GM18507 (cell line): ENCODE results near the gene CERS6.

Experiments used
- DNase-seq: peaks from one replicate; pipeline ENCODE4 v3.0.0; 2011; ENCODE audit warnings: low read depth; ENCODE audit not compliant: insufficient read length; ENCODE audit errors: extremely low spot score
- FAIRE-seq: peaks from 2 replicates; lab custom pipeline; 2011; peaks lifted over from hg19 to GRCh38; lab: Jason Lieb, UNC

The CERS6 gene

DNA sequence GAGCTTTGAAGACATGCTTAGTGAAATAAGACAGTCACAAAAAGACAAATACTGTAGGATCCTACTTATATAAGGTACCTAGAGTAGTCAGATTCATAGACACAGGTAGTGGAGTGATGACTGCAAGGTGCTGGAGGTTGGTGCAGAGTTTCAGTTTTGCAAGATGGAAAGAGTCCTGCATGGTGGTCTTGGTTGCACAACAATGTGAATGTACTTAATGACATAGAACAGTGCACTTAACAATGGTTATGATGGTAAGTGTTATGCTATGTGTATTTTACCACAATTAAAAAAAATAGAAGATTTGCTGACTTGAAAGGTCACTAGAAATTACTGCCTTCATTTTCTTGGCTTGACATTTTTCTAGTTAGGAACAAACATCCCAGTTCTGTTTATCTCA lies 9.5 kb downstream of the CERS6 start:
- FAIRE-seq = peak; percentile 63
- no peak for DNase-seq

DNA sequence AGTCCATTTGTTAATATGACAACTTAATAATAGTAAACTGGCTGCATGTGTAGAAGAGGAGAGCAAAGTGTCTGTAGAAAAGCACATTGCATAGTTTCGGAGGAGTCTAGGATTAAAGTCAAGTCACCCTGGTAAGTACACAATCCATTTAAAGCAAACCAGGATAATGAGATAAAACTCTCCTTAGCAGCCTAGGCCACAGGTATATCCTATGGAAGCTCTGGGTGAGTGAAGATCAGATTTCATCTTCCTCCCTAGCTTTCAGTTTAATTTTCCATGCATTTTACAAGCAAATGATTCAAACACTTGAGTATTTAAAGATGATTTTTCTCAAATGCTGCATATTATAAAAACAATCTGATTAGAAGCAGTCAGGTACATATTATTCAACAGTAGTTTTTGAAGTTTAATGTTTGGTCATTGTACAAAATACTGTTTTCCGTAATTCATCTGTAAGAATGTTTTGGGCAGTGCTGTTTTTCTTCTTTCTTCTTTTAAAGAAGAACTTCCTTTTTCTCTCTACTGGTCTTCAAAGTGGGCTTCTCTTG lies 10.2 kb downstream of the CERS6 start:
- peak; percentile 24 for FAIRE-seq
- no peak for DNase-seq

DNA sequence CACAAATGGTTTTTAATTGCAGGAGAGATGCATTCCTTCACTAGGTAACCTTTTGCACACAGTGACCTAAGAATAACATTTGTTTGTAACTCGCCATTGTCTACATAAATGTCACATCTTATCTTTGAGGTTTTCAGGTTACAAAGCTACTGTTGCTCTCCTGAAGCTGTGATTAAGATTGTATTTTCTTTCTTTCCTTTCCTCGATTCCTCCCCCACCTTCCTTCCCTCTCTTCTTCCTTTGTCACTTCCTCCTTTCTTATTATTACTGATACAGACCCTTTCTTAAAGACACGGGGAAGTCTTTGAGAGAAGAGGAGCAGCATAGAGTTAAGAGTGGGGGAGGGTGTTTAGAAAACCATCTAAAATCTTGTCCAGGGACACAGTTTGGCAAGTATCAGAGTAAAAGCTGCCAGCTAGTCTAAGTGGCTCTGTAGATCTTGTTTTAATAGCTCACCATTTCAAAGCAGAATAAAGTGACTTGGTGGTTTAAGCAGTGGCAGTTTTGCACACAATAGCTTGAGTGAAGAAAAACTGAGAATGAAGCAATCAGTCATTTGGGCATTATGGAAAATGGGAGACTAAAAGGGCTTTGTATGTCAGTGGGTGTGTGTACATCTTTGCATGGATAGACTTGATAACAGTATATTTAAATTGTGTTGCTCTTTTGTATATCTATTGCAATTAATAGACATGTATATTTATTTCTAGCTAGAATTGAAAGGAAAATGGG lies 10.9 kb downstream of the CERS6 start:
- FAIRE-seq (peak; percentile 69), DNase-seq (no peak)

DNA sequence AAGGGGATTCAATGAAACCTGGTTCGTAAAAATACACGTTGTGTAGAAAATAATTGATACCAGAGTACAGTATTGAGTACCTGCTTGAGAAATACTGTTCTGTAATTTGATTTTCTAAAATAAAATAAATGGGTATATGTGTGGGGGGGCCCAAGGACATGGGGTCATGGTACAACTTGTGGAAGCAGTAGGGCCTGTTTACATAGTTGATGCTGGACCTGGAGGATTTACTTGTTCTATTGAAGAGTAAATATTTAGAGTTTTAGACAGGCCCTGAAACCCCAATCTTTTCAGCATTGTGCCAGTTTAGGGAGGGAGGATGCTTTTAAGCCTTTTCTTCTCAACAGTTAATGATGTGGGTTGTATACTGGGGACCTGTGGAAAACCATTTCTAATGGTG lies 11.7 kb downstream of the CERS6 start:
- FAIRE-seq = no peak
- DNase-seq = no peak

DNA sequence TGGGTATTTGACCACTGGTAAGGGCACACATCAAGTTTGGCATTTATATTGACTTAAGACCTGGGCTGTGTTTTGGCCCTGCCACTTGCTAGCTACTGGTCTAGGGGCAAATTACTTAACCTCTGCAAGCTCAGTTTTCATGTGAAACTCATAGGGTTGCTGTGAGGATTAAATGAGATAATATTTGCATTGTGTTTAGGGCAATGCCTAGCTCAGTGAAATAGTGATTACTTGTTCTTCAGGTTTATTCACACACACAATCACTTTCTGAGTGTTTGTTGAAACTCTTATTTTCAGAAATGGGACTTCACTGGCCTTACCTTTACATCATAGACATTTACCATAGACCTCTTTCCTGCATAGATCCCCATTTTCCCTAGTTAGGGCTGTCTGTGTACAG lies 12.3 kb downstream of the CERS6 start:
- DNase-seq (no peak), FAIRE-seq (peak; percentile 62)

DNA sequence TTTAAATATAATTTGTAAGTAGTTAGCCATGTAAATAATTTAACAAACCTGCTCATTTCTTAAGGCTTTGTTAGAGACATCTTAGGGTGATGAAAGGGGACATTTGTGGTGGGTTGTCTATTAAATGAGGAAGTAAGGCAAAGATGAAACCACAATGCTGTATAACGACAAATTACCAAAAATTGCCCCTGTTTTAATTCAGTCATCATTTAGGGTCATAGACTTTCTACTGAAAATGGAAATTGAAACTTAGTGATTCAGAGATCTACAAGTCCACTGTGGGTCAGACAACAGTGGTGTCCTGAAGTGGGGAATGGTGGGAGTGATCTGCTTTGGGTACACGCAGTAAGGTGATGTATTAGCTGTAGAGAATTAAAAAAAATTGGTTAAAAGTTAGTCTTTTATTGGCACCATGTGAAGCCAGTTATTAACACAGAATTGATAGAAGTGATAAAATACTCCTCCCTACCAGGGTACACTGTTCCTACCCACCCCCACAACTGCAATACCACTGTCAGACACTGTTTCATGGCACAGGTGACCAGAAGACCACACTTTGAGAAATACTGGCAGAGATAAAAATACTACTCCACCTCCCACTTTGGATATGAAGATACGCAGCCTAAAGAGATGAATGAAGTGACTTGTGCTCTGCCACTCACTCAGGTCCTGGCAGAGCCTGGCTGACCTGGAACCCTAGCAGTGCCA lies 13.4 kb downstream of the CERS6 start:
- FAIRE-seq (peak; percentile 91), DNase-seq (no peak)

DNA sequence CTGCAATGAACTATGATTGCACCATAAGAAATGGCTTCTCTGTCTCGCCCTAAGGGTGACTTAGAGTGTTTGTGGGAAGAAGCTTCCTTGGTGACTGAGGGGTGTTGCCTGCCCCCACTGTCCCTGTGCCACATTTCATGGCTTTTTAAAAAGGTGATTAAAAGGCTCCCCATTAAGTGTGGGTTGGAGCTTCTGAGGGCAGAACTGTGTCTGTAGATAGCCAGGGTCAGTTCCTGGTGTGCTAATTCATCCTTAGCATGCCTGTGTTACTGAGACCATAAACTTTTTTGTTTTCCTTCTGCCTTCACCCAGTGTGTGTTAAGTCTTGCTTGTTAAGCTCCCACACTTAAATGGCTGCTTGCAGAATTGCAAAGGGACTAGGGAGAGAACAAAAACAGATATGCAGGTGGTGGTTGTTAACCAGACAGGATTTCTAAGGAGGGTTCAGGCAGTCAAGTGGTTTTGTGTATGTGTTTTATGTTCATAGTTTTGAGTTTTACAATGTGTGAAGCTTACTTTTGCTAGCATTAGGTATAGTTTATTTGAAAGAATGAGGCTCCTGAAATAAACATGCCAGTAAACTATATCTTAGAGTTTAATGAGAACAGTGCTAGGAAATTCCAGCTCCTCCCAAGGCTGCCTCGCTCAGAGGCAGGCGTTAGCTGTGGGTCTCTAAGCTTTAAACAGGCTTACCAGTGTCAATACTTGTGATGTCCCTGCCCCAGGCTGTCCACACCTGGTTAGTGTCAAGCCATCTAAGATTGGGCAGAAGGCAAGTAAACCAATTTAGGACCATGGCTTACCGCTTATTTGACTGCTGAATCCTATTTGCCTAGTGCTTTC lies 14.5 kb downstream of the CERS6 start:
- FAIRE-seq = peak; percentile 80
- DNase-seq = no peak

DNA sequence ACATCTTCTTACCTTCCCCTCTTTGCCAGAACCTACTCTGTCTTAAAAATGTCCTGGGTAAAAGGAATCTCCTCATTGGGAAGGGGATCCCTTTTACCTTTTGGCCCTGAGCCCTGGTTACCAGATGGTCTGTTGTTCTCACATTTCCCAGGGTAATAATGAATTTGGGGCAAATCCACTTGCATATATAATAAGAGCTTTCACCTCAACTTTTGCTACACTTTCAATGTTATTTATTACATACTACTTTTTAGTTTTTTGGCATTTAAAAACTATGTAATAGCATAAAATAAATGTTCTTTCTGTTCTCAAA lies 15.0 kb downstream of the CERS6 start:
- no peak for FAIRE-seq
- no peak for DNase-seq

DNA sequence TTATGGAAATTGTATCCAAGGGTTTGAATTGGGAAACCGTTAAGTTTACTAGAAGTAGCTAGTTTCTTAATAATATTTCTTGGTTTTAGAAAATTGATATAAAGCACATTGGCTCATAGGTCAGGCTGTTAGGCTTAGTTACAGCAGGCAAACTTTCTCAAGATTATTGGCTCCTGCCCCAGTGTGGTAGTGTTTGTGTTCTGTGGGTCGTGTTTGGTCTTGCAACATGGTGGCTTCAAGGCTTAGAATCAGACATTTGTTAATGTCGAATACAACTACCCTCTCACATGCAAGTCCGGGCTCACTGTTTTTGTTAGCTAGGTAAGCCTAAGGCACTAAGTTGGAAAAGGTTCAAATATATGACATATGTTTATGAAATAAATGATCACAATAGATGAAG lies 19.6 kb downstream of the CERS6 start:
- FAIRE-seq (no peak), DNase-seq (no peak)

DNA sequence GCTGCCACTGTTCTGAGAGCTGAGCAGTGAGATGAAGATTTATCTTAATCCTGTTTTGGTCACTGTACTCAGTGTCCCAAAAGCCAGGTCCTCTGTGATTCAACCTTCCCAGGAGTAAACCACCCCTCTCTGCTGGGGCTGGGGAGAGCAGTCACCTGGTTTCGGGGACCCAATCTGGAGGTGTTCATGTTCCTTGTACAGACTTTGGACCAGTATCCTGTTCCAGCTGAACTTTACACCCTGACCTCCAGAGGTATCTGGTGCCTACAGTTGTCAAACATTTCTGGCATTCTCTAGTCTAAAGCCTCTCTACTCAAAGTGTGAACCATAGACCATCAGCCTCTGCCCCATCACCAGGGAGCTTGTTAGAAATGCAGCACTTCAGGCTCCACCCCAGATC lies 22.1 kb downstream of the CERS6 start:
- no peak for FAIRE-seq
- DNase-seq = no peak

DNA sequence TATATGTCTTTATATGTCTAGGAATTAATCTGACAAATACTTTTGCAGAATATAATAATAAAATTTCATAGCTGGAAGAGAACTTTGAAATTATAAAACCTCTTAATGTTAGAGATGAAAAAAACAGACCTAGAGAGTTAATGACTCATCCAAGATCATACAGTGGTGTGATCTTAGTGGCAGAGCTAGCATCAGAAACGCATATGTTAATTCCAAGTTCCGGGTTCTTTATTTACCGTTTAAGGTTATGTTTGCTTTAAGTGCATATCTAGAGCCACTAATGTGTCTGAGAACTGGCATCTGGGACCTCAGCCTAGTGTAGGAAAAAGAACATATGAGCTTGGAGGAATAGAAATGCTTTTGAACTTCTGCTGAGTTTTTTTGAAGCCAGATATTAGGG lies 24.3 kb downstream of the CERS6 start:
- DNase-seq (no peak), FAIRE-seq (no peak)

DNA sequence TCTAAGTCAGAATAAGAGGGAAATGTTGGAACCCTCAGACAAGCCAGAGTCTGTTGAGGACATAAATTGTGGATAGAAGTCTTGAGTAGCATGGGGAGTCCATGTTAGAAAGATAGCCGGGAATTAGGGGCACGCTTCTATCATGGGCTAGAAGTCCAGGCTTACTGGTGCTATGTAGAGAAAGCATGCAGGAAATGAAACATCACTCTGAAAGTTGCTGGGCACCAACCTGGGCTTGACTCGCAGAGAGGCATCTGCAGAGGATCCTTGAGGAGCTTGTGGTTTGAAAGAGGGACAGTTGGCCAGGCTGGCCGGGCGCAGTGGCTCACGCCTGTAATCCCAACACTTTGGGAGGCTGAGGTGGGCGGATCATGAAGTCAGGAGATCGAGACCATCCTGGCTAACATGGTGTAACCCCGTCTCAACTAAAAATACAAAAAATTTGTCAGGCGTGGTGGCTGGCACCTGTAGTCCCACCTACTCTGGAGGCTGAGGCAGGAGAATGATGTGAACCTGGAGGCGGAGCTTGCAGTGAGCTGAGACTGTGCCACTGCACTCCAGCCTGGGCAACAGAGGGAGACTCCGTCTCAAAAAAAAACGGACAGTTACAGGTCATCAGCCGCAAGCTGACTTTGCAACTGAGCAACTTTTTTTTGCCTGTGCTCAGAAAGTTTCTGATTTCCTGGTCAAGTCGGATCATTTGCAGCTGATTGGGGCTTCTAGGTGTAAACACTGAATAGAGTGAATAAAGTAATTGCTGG lies 24.9 kb downstream of the CERS6 start:
- DNase-seq (no peak), FAIRE-seq (peak; percentile 56)

DNA sequence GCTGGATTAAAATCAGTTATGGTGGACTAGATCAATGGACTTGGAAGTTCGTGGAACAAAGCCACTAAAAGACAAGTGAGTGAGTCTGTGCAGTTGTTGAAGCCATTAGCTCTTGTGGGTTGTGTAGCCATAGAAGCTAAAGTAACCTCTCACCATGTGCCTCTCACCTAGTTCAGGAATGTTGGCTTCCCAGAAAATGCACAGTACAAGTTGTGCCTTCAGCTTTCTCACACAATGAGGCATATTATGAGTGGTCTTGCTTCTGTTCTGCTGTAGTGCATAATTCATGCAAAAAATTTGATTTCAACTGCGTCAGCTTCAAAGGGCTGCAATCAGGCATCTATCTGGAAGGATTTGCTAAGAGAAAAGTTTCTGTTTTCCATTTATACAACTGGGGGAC lies 26.2 kb downstream of the CERS6 start:
- FAIRE-seq (peak; percentile 53), DNase-seq (no peak)

DNA sequence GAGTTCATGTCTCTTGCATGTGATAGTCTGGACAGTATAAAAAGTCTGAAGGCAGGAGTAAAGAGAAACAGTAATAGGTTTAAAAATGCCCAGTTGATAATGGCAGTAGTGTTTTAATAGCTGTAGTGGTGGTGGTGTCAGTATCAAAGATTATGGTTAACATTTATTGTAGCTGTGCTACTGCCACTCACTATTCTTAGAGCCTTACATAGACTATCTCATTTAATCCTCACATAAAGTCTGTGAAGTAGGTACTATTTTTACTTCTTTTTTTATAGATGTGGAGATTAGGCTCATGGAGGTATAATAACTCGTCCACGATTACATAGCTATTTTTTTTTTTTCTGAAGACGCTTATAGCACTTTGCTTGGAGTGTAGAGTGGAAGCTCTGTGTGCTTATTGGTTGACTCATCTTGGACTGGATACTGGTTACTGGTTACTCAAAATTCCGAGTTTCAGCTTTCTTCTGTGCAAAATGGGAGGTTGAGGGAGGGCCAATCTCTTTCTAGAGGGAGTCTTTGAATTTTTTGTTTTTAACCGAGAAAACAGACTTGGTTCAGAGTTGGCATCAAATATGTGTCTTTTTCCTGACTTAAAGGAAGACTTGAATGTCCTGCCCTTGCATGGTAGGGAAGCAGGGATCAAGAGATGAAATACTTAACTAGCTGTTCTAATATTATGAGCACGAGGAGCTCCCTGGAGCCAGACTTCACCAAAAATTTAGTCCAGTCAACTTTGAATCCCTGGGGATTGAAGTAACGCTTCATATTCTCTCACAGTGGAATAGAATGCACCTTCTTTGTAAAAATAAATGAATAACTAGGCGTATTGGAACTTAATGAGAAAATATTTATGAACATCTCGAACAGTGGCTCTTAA lies 27.1 kb downstream of the CERS6 start:
- FAIRE-seq (no peak), DNase-seq (no peak)

DNA sequence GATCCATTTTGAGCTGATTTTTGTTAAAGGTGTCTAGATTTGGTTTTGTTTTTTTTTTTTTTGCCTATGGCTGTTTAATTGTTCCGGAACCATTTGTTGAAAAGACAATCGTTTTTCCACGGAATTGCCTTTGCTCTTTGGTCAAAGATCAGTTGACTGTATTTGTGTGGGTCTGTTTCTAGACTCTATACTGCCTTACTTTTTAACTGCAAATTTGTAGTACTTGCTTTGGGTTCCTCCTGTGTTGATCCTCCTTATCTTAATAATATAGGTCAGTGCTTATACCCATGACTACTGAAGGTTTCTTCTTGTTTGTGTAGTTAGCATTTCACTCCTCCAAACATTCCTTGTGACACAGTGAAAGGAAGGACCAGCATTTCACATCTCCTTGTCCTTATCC lies 30.4 kb downstream of the CERS6 start:
- peak; percentile 21 for FAIRE-seq
- no peak for DNase-seq

DNA sequence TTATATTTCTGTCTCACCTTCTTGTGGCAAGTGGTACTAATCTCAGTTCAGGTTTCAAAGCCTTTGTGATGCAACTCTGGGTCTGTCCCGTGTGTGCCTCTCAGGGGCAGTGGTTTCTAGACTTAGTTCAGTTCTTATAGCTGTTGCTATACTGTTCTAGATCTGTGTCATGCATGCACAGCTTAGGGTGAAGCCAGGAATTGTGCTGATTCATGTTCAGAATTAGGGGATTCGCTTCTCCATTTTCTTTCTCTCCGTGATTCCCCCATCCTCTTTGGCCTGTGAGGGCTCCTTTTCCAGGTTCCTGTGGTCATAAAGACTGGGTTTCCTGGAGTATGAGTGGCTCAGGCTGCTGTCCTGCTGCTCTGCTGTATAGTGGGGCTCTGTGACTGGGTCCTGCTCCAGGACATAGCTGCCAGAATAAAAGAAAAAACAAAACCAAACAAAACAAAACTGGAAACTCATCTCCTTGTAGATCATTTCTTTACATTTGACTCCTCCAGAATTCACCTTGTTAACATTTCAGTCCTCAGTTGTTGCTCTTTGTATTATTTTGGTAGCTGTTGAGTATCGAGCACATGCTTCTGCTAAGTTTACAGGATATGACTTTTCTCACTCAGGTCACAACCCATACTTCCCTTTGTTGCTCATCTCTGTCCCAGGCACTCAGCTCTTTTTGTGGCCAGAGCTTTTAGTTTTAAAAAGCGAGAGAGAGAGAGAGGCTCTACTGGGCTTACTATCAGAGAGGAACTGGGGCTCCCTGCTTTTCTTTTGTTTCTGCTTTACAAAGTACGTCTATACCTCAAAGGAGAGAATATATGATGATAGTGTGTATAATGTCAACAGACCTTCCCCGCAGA lies 34.2 kb downstream of the CERS6 start:
- DNase-seq (peak; percentile 26), FAIRE-seq (peak; percentile 99)

DNA sequence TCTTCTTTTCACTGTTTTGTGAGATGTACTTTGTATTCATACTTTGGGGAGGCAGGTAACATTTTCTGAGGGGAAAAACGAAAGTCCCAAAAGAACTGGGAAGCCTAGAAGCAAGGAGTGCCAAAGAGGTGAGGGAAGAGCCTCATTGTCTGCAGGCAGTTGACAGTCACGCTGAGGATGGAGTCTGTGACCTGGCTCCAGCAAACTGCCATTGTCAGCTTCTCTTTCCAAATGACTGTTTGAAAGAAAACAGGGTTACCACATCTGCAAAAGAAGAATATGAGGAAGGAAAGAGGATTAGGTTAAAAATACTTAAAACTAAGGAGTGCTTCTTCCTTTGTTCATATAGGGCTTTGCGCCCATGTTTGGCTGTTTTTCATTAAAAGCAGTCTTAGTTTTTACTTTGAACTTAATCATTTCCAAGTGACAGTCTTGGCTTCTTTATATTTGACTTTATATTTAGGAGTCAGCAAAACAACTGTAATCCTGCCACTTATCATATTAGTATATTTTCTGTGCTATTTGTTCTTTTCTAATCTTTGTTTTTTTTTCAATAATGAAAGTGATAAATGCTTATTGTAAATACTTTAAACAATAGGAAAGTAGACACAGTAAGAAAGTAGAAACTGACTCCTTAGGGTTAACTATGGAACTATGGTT lies 35.0 kb downstream of the CERS6 start:
- FAIRE-seq (no peak), DNase-seq (no peak)
